Breast epithelium (tissue), 4 donors: ENCODE results near the gene ZFYVE26. TPM values are rescaled to one million over a fixed set of nuclear protein-coding genes. Genes with fewer than 3 reads are reported as not detected.
A peak's percentile ranks its signal among the peaks of the same experiment; 100 is the strongest.

Experiments
- DNase-seq, 2 donors: peaks; one replicate each; pipeline ENCODE4 v3.0.0-alpha.2; 2019; ENCODE audit warnings: low spot score in 2 of 2
- H3K27ac ChIP-seq, 2 donors: fragments of 200-600 bp; sonication (generic) in 1 of 2; one replicate each; pipeline ENCODE4 v1.5.1; 2016 to 2019; ENCODE audit warnings: mild to moderate bottlenecking in 1 of 2
- H3K27me3 ChIP-seq, 2 donors: fragments of 200-600 bp; sonication (generic) in 1 of 2; one replicate each; pipeline versions ENCODE4 v1.5.1 to v1.6.0; 2017 to 2019; ENCODE audit warnings: control low read depth in 1 of 2, mild to moderate bottlenecking in 1 of 2
- H3K36me3 ChIP-seq: fragments of 200-600 bp; one replicate; pipeline ENCODE4 v1.5.1; 2019
- H3K4me1 ChIP-seq, 2 donors: fragments of 200-600 bp; sonication (generic); one replicate each; pipeline ENCODE4 v1.5.1; 2016 to 2019; ENCODE audit warnings: control low read depth in 1 of 2
- H3K4me3 ChIP-seq, 3 donors: fragments of 200-600 bp; sonication (generic); 1 replicate in 2 of 3; 2 replicates in 1 of 3; pipeline ENCODE4 v1.5.1; 2016 to 2019; ENCODE audit warnings: mild to moderate bottlenecking in 3 of 3, moderate library complexity in 2 of 3
- H3K9me3 ChIP-seq, 2 donors: fragments of 200-600 bp; sonication (generic) in 1 of 2; one replicate each; pipeline ENCODE4 v1.5.1; 2016 to 2019; ENCODE audit warnings: control low read depth in 1 of 2
- CTCF ChIP-seq, 3 donors: fragments of 450-650 bp; IDR thresholded peaks; one replicate each; pipeline ENCODE4 v1.5.1; 2016 to 2017; ENCODE audit warnings: antibody characterized with exemption in 3 of 3, mild to moderate bottlenecking in 3 of 3, moderate library complexity in 3 of 3
- POLR2A ChIP-seq: fragments of 450-650 bp; IDR thresholded peaks from one replicate; pipeline ENCODE4 v1.6.1; 2016; ENCODE audit warnings: antibody characterized with exemption, mild to moderate bottlenecking, moderate library complexity
- POLR2AphosphoS5 ChIP-seq, 3 donors: sonication (generic); formaldehyde crosslinking; IDR thresholded peaks; one replicate each; pipeline ENCODE4 v1.6.1; 2017; ENCODE audit warnings: antibody characterized with exemption in 3 of 3
- intact Hi-C: fragments of 100-400 bp; cut with DNase I; formaldehyde crosslinking; loops from one replicate; pipeline ENCODE4 v1.15.1; 2023; ENCODE audit warnings: low total_unique reads
- total RNA-seq, 3 donors: library from RNA; depleted of rRNA; stranded (reverse); fragments of >200 nt; gene quantifications; one replicate each; pipeline ENCODE4 v1.1.0, GENCODE V29; 2016

The ZFYVE26 gene
- total RNA-seq, 3 donors from 2014 or later: 31.5 to 42.6 (median 36.3) TPM

- H3K36me3 ChIP-seq: no peaks in the 10 kb centered on the region
- no peak for TF ChIP-seq POLR2A
- TF ChIP-seq POLR2AphosphoS5 (IDR thresholded peaks at IDR 0.05): no peak
- TF ChIP-seq CTCF (IDR thresholded peaks at IDR 0.05): no peak
- no peak overlapping the region for H3K4me3 ChIP-seq
- no peak for DNase-seq
- no peaks in the 10 kb centered on the region for H3K27me3 ChIP-seq
- no peak overlapping the region for H3K27ac ChIP-seq
- no peaks in the 10 kb centered on the region for H3K9me3 ChIP-seq
- intact Hi-C loops: no loop called here
- H3K4me1 ChIP-seq: no peaks in the 10 kb centered on the region
These were observed 72.3 kb downstream of the ZFYVE26 start for GRCh38 chr14:67744046-67744445.

GRCh38 chr14:67738740-67739504 lies 77.5 kb downstream of the ZFYVE26 start:
- no peaks in the 10 kb centered on the region for H3K4me1 ChIP-seq
- H3K27ac ChIP-seq: peak overlapping the region in 1 of 2 donors; percentile 7
- no peaks in the 10 kb centered on the region for H3K36me3 ChIP-seq
- TF ChIP-seq POLR2AphosphoS5 (IDR thresholded peaks at IDR 0.05) (peak; percentile 16 to 94 (median 69)), POLR2A (no peak)
- intact Hi-C loops: no loop called here
- H3K4me3 ChIP-seq: no peak overlapping the region
- no peaks in the 10 kb centered on the region for H3K9me3 ChIP-seq
- DNase-seq: peak in 1 of 2 donors; percentile 40
- no peaks in the 10 kb centered on the region for H3K27me3 ChIP-seq

GRCh38 chr14:67736771-67737170 lies 79.6 kb downstream of the ZFYVE26 start:
- intact Hi-C loops: no loop called here
- no peak for TF ChIP-seq POLR2A
- TF ChIP-seq POLR2AphosphoS5 (IDR thresholded peaks at IDR 0.05): no peak
- TF ChIP-seq CTCF (IDR thresholded peaks at IDR 0.05): no peak
- no peak for DNase-seq
- H3K9me3 ChIP-seq: no peaks in the 10 kb centered on the region
- no peaks in the 10 kb centered on the region for H3K36me3 ChIP-seq
- no peaks in the 10 kb centered on the region for H3K27me3 ChIP-seq
- H3K4me1 ChIP-seq: no peaks in the 10 kb centered on the region
- no peak overlapping the region for H3K27ac ChIP-seq
- H3K4me3 ChIP-seq: no peak overlapping the region

- no peaks in the 10 kb centered on the region for H3K4me1 ChIP-seq
- no peaks in the 10 kb centered on the region for H3K9me3 ChIP-seq
- H3K27me3 ChIP-seq: no peaks in the 10 kb centered on the region
- DNase-seq: no peak
- no peak overlapping the region for H3K27ac ChIP-seq
- no peak overlapping the region for H3K4me3 ChIP-seq
- H3K36me3 ChIP-seq: no peaks in the 10 kb centered on the region
- TF ChIP-seq POLR2A (no peak), CTCF (IDR thresholded peaks at IDR 0.05) (no peak), POLR2AphosphoS5 (IDR thresholded peaks at IDR 0.05) (no peak)
- intact Hi-C loops: no loop called here
These were observed 80.8 kb downstream of the ZFYVE26 start for GRCh38 chr14:67735336-67736147.

GRCh38 chr14:67734675-67735074 lies 81.7 kb downstream of the ZFYVE26 start:
- no peak for TF ChIP-seq POLR2AphosphoS5 (IDR thresholded peaks at IDR 0.05)
- no peak for TF ChIP-seq CTCF (IDR thresholded peaks at IDR 0.05)
- TF ChIP-seq POLR2A: no peak
- intact Hi-C loops: no loop called here
- DNase-seq: no peak

More at GRCh38 chr14:67734675-67735074, 81.7 kb downstream of the ZFYVE26 start:
- H3K9me3 ChIP-seq: no peaks in the 10 kb centered on the region
- H3K4me3 ChIP-seq: no peak overlapping the region
- H3K4me1 ChIP-seq: no peaks in the 10 kb centered on the region
- no peaks in the 10 kb centered on the region for H3K27me3 ChIP-seq
- no peaks in the 10 kb centered on the region for H3K36me3 ChIP-seq
- no peak overlapping the region for H3K27ac ChIP-seq
